K562 (cell line): ENCODE results near the gene RSRC1.
"Not testable (repeated sequence)": the region's sequence is repeated elsewhere in the genome, so short reads cannot be mapped to it uniquely, and the experiment has no call there.

Experiments
- ADNP ChIP-seq: fragments of 200-800 bp; sonication (Bioruptor generic); IDR thresholded peaks from 2 replicates; pipeline ENCODE4 v1.6.1; 2016; ENCODE audit warnings: missing genetic modification characterization, missing compliant biosample characterization
- ESRRA ChIP-seq: fragments of 450-650 bp; IDR thresholded peaks from 2 replicates; pipeline ENCODE4 v1.6.1; 2014; ENCODE audit warnings: low read depth, mild to moderate bottlenecking, moderate library complexity, borderline replicate concordance
- EZH2 ChIP-seq: IDR thresholded peaks from 2 replicates; pipeline ENCODE4 v1.6.1; 2012; ENCODE audit warnings: low read depth, mild to moderate bottlenecking, inconsistent platforms, low read length, borderline replicate concordance
- JUND ChIP-seq, 2 experiments: IDR thresholded peaks; 2 replicates in 1 of 2; 3 replicates in 1 of 2; pipeline ENCODE4 v1.6.1; 2011; ENCODE audit warnings: borderline replicate concordance in 2 of 2, low read depth in 2 of 2, low read length in 2 of 2, improper control_type of control experiment in 1 of 2, missing biosample characterization in 1 of 2, missing genetic modification characterization in 1 of 2, missing genetic modification reagents in 1 of 2
- MAFF ChIP-seq: IDR thresholded peaks from 2 replicates; pipeline ENCODE4 v1.6.1; 2012; ENCODE audit warnings: low read length, improper control_type of control experiment
- POLR2A ChIP-seq: fragments of 450-650 bp; conservative IDR thresholded peaks from 2 replicates; pipeline ENCODE4 v1.6.1; 2016
- RFX5 ChIP-seq: IDR thresholded peaks from 2 replicates; pipeline ENCODE4 v1.6.1; 2011; ENCODE audit warnings: low read depth, mild to moderate bottlenecking, improper control_type of control experiment, low read length
- TF ChIP-seq, protein P1 (sequence below): fragments of 450-650 bp; IDR thresholded peaks from 2 replicates; pipeline ENCODE4 v1.6.1; 2016; ENCODE audit warnings: antibody characterized with exemption
- TF ChIP-seq, protein P2 (sequence below), 3 experiments: IDR thresholded peaks in 2 of 3; conservative IDR thresholded peaks in 1 of 3; 2 replicates each; pipeline ENCODE4 v1.5.1; 2011 to 2012; ENCODE audit warnings: low read length in 3 of 3, mild to moderate bottlenecking in 3 of 3, control low read depth in 2 of 3, improper control_type of control experiment in 1 of 3, inconsistent platforms in 1 of 3, low read depth in 1 of 3, mixed read lengths in 1 of 3, moderate library complexity in 1 of 3; ENCODE audit not compliant: insufficient read depth in 2 of 3
- TF ChIP-seq, protein P3 (sequence below), 2 experiments: fragments of 450-650 bp in 1 of 2; sonication (generic) in 1 of 2; formaldehyde crosslinking in 1 of 2; IDR thresholded peaks in 1 of 2; conservative IDR thresholded peaks in 1 of 2; 2 replicates each; pipeline versions ENCODE4 v1.6.1 to v1.8.1; 2016 to 2023; ENCODE audit warnings: mild to moderate bottlenecking in 2 of 2, moderate library complexity in 2 of 2, inconsistent platforms in 1 of 2, missing genetic modification reagents in 1 of 2
- TF ChIP-seq, protein P4 (sequence below), 2 experiments: fragments of 450-650 bp; formaldehyde crosslinking in 1 of 2; IDR thresholded peaks; 2 replicates each; pipeline versions ENCODE4 v1.4.0 to v1.6.1; 2014 to 2020; ENCODE audit warnings: mild to moderate bottlenecking in 2 of 2, borderline replicate concordance in 1 of 2, low read depth in 1 of 2
- TF ChIP-seq, protein P5 (sequence below): sonication (generic); formaldehyde crosslinking; IDR thresholded peaks from 2 replicates; pipeline ENCODE4 v1.8.0; 2022; ENCODE audit warnings: missing genetic modification reagents, mild to moderate bottlenecking, borderline replicate concordance

DNA sequence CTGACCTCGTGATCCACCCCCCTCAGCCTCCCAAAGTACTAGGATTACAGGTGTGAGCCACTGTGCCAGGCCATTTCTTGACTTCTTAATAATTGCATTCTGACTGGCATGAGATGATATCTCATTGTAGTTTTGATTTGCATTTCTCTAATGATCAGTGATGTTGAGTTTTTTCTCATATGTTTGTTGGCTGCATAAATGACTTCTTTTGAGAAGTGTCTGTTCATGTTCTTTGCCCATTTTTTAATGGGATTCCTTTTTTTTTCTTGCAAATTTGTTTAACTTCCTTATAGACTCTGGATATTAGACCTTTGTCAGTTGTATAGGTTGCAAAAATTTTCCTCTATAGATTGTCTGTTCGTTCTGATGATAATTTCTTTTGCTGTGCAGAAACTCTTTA lies 3.7 kb downstream of the RSRC1 start:
- TF ChIP-seq RFX5; POLR2A; EZH2; ESRRA; JUND (IDR thresholded peaks at IDR 0.05; ENCODE audit: borderline replicate concordance, low read depth, low read length); JUND (tag; IDR thresholded peaks at IDR 0.05; ENCODE audit: borderline replicate concordance, low read depth, low read length); MAFF; ADNP (tag): not testable (repeated sequence)
- TF ChIP-seq, protein P1, sequence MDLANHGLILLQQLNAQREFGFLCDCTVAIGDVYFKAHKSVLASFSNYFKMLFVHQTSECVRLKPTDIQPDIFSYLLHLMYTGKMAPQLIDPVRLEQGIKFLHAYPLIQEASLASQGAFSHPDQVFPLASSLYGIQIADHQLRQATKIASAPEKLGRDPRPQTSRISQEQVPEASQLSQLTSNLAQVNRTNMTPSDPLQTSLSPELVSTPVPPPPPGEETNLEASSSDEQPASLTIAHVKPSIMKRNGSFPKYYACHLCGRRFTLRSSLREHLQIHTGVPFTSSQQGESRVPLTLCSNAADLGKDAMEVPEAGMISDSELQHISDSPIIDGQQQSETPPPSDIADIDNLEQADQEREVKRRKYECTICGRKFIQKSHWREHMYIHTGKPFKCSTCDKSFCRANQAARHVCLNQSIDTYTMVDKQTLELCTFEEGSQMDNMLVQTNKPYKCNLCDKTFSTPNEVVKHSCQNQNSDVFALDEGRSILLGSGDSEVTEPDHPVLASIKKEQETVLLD = not testable (repeated sequence)
- TF ChIP-seq, protein P2, sequence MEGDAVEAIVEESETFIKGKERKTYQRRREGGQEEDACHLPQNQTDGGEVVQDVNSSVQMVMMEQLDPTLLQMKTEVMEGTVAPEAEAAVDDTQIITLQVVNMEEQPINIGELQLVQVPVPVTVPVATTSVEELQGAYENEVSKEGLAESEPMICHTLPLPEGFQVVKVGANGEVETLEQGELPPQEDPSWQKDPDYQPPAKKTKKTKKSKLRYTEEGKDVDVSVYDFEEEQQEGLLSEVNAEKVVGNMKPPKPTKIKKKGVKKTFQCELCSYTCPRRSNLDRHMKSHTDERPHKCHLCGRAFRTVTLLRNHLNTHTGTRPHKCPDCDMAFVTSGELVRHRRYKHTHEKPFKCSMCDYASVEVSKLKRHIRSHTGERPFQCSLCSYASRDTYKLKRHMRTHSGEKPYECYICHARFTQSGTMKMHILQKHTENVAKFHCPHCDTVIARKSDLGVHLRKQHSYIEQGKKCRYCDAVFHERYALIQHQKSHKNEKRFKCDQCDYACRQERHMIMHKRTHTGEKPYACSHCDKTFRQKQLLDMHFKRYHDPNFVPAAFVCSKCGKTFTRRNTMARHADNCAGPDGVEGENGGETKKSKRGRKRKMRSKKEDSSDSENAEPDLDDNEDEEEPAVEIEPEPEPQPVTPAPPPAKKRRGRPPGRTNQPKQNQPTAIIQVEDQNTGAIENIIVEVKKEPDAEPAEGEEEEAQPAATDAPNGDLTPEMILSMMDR (IDR thresholded peaks at IDR 0.05 in 2 of 3, conservative IDR thresholded peaks at IDR 0.05 in 1 of 3; ENCODE audit: insufficient read depth in 2 of 3, low read depth in 1 of 3, low read length in 3 of 3) = not testable (repeated sequence)
- TF ChIP-seq, protein P3, sequence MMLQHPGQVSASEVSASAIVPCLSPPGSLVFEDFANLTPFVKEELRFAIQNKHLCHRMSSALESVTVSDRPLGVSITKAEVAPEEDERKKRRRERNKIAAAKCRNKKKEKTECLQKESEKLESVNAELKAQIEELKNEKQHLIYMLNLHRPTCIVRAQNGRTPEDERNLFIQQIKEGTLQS (IDR thresholded peaks at IDR 0.05) = not testable (repeated sequence)
- TF ChIP-seq, protein P3 (CRISPR knock-in tag; conservative IDR thresholded peaks at IDR 0.05) = not testable (repeated sequence)
- TF ChIP-seq, protein P4, sequence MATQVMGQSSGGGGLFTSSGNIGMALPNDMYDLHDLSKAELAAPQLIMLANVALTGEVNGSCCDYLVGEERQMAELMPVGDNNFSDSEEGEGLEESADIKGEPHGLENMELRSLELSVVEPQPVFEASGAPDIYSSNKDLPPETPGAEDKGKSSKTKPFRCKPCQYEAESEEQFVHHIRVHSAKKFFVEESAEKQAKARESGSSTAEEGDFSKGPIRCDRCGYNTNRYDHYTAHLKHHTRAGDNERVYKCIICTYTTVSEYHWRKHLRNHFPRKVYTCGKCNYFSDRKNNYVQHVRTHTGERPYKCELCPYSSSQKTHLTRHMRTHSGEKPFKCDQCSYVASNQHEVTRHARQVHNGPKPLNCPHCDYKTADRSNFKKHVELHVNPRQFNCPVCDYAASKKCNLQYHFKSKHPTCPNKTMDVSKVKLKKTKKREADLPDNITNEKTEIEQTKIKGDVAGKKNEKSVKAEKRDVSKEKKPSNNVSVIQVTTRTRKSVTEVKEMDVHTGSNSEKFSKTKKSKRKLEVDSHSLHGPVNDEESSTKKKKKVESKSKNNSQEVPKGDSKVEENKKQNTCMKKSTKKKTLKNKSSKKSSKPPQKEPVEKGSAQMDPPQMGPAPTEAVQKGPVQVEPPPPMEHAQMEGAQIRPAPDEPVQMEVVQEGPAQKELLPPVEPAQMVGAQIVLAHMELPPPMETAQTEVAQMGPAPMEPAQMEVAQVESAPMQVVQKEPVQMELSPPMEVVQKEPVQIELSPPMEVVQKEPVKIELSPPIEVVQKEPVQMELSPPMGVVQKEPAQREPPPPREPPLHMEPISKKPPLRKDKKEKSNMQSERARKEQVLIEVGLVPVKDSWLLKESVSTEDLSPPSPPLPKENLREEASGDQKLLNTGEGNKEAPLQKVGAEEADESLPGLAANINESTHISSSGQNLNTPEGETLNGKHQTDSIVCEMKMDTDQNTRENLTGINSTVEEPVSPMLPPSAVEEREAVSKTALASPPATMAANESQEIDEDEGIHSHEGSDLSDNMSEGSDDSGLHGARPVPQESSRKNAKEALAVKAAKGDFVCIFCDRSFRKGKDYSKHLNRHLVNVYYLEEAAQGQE (IDR thresholded peaks at IDR 0.05; ENCODE audit: borderline replicate concordance) = not testable (repeated sequence)
- TF ChIP-seq, protein P4 (CRISPR knock-in tag; IDR thresholded peaks at IDR 0.05; ENCODE audit: low read depth) = not testable (repeated sequence)
- TF ChIP-seq, protein P5, sequence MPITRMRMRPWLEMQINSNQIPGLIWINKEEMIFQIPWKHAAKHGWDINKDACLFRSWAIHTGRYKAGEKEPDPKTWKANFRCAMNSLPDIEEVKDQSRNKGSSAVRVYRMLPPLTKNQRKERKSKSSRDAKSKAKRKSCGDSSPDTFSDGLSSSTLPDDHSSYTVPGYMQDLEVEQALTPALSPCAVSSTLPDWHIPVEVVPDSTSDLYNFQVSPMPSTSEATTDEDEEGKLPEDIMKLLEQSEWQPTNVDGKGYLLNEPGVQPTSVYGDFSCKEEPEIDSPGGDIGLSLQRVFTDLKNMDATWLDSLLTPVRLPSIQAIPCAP (CRISPR knock-in tag) = not testable (repeated sequence)
